Neuronal stem cell (in vitro differentiated cells): Measurements from ENCODE around the gene SLC44A3.

Source experiments
- DNase-seq: peaks from one replicate; pipeline ENCODE4 v3.0.0-alpha.2; 2013; ENCODE audit warnings: low spot score
- H2AFZ ChIP-seq: one replicate; pipeline ENCODE4 v1.6.1; 2013; ENCODE audit warnings: mild to moderate bottlenecking, low read length, inconsistent platforms
- H2AK5ac ChIP-seq: 2 replicates; pipeline ENCODE4 v1.6.1; 2013; ENCODE audit warnings: low read depth, mild to moderate bottlenecking, inconsistent platforms, low read length, moderate library complexity, mixed read lengths
- H2BK120ac ChIP-seq: 2 replicates; pipeline ENCODE4 v1.6.1; 2013; ENCODE audit warnings: low read depth, mild to moderate bottlenecking, inconsistent platforms, low read length, moderate library complexity, mixed read lengths
- H2BK12ac ChIP-seq: one replicate; pipeline ENCODE4 v1.6.1; 2013; ENCODE audit warnings: low read length, inconsistent platforms
- H2BK15ac ChIP-seq: 2 replicates; pipeline ENCODE4 v1.6.1; 2013; ENCODE audit warnings: mild to moderate bottlenecking, low read length, inconsistent platforms, mixed read lengths
- H2BK5ac ChIP-seq: one replicate; pipeline ENCODE4 v1.6.1; 2013; ENCODE audit warnings: inconsistent platforms, mild to moderate bottlenecking, low read length, moderate library complexity
- H3K14ac ChIP-seq: one replicate; pipeline ENCODE4 v1.6.1; 2013; ENCODE audit warnings: low read length, inconsistent platforms
- H3K18ac ChIP-seq: 2 replicates; pipeline ENCODE4 v1.6.1; 2013; ENCODE audit warnings: low read length, inconsistent platforms
- H3K23ac ChIP-seq: 2 replicates; pipeline ENCODE4 v1.6.1; 2013; ENCODE audit warnings: low read depth, mild to moderate bottlenecking, mixed read lengths, low read length, inconsistent platforms; ENCODE audit not compliant: poor library complexity
- H3K27ac ChIP-seq: replicated peaks from 3 replicates; pipeline ENCODE4 v1.5.1; 2013; ENCODE audit warnings: low read length, inconsistent platforms
- H3K27me3 ChIP-seq, 3 experiments: 2 replicates each; pipeline ENCODE4 v1.6.1; 2013; ENCODE audit warnings: low read length in 3 of 3, mild to moderate bottlenecking in 2 of 3, inconsistent platforms in 1 of 3, low read depth in 1 of 3, mixed read lengths in 1 of 3, moderate library complexity in 1 of 3; ENCODE audit not compliant: control insufficient read depth in 3 of 3, insufficient read depth in 3 of 3
- H3K36me3 ChIP-seq, 2 donors: replicated peaks in 1 of 2; 2 replicates each; pipeline ENCODE4 v1.6.1; 2013; ENCODE audit warnings: low read length in 2 of 2; ENCODE audit not compliant: control insufficient read depth in 2 of 2, insufficient read depth in 2 of 2
- H3K4ac ChIP-seq: 2 replicates; pipeline ENCODE4 v1.6.1; 2013; ENCODE audit warnings: inconsistent platforms, mild to moderate bottlenecking, low read length, moderate library complexity
- H3K4me1 ChIP-seq, 2 donors: 1 replicate in 1 of 2; 2 replicates in 1 of 2; pipeline ENCODE4 v1.6.1; 2013; ENCODE audit warnings: low read length in 2 of 2, low read depth in 1 of 2; ENCODE audit not compliant: control insufficient read depth in 2 of 2, insufficient read depth in 1 of 2
- H3K4me2 ChIP-seq: one replicate; pipeline ENCODE4 v1.6.1; 2013; ENCODE audit warnings: mild to moderate bottlenecking, low read length, inconsistent platforms; ENCODE audit not compliant: insufficient read depth, poor library complexity, severe bottlenecking
- H3K4me3 ChIP-seq, 2 donors: 2 replicates each; pipeline ENCODE4 v1.5.1; 2013; ENCODE audit warnings: low read length in 2 of 2, mild to moderate bottlenecking in 2 of 2, inconsistent platforms in 1 of 2, moderate library complexity in 1 of 2
- H3K79me1 ChIP-seq: one replicate; pipeline ENCODE4 v1.6.1; 2013; ENCODE audit warnings: low read depth, mild to moderate bottlenecking, inconsistent platforms, low read length, moderate library complexity
- H3K9ac ChIP-seq: one replicate; pipeline ENCODE4 v1.6.1; 2013; ENCODE audit warnings: mild to moderate bottlenecking, low read depth, low read length, inconsistent platforms; ENCODE audit not compliant: poor library complexity
- H3K9me3 ChIP-seq, 2 donors: replicated peaks in 1 of 2; 2 replicates each; pipeline versions ENCODE3 to v1.6.1; 2013; ENCODE audit warnings: low read length in 2 of 2, mild to moderate bottlenecking in 2 of 2, inconsistent platforms in 1 of 2, low read depth in 1 of 2, mixed read lengths in 1 of 2, moderate library complexity in 1 of 2; ENCODE audit not compliant: control insufficient read depth in 2 of 2, insufficient read depth in 1 of 2
- H4K8ac ChIP-seq: one replicate; pipeline ENCODE4 v1.6.1; 2013; ENCODE audit warnings: low read depth, mild to moderate bottlenecking, inconsistent platforms, low read length, moderate library complexity
- H4K91ac ChIP-seq: one replicate; pipeline ENCODE4 v1.6.1; 2013; ENCODE audit warnings: low read length, low read depth, mild to moderate bottlenecking, inconsistent platforms; ENCODE audit not compliant: poor library complexity
- WGBS, 2 donors: extraction: QIAGEN DNeasy Blood & Tissue Kit; methylation state at CpG; one replicate each; pipeline ENCODE4 v1.1.7; 2013; ENCODE audit warnings: missing lambda C conversion rate in 2 of 2, mixed read lengths in 1 of 2; ENCODE audit not compliant: insufficient read length in 2 of 2, insufficient replicate concordance in 1 of 2; ENCODE audit errors: extremely low coverage in 2 of 2; 5-methylcytosine and 5-hydroxymethylcytosine counted together

Gene SLC44A3

DNA sequence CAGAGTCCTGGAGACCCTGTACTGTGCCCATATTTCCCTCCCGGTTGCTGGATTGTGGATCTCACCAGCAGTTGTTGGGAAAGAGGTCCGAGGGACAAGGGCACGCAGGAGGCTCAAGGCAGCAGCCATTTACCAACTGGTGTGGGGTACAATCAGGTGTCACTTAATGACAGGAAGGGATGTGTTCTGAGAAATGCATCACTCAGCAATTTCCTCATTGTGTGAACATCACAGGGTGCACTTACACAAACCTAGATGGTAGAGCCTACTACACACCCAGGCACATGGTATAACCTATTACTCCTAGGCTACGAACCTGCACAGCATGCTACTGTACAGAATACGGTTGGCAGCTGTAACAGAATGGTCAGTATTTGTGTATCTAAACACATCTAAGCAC is 20.7 kb downstream of the SLC44A3 start:
- H3K9ac ChIP-seq = no peak overlapping the region
- no peaks in the 10 kb centered on the region for H3K27me3 ChIP-seq
- H3K36me3 ChIP-seq = no peaks in the 10 kb centered on the region
- no peak overlapping the region for H2BK15ac ChIP-seq
- H2BK12ac ChIP-seq = no peak overlapping the region
- no peak overlapping the region for H2AK5ac ChIP-seq
- no peak overlapping the region for H4K91ac ChIP-seq
- no peak overlapping the region for H2BK120ac ChIP-seq
- no peak overlapping the region for H3K18ac ChIP-seq
- no peak overlapping the region for H2AFZ ChIP-seq
- peaks cover 0 to 2% of the 10 kb centered on the region in 2 donors for H3K9me3 ChIP-seq
- H3K23ac ChIP-seq = no peak overlapping the region
- no peak for DNase-seq
- no peaks in the 10 kb centered on the region for H3K79me1 ChIP-seq
- WGBS, 2 donors = no CpG with 5 or more reads among the region's 5 CpGs
- no peak overlapping the region for H2BK5ac ChIP-seq
- H3K4me1 ChIP-seq = no peaks in the 10 kb centered on the region
- no peak overlapping the region for H3K4me2 ChIP-seq
- H3K14ac ChIP-seq = no peak overlapping the region
- no peak overlapping the region for H4K8ac ChIP-seq
- H3K27ac ChIP-seq = no peak overlapping the region
- no peak overlapping the region for H3K4me3 ChIP-seq
- H3K4ac ChIP-seq = no peak overlapping the region

DNA sequence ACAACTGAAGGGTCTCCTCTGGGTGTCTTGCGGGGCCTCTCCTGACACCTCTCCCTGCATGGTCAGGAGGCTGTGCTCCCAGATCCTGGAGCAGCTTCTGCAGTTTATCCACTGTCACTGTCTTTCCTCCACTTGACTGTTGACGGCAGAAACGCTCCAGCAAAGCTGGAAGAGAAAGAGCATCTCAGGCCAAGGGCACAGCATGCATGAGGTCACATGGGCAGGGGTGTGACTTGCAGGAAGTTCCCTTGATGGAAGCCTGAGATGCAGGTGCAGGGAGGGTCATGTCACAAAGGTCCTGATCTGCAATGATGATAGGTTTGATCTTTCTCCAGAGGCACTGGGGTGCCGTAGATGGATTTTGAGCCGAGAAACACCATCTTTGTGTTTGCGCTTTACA is 23.3 kb downstream of the SLC44A3 start:
- H3K4me3 ChIP-seq = peak overlapping the region in 1 of 2 donors; percentile 19
- H3K4me1 ChIP-seq = peaks cover 0 to 3% of the 10 kb centered on the region in 2 donors
- no peak overlapping the region for H3K23ac ChIP-seq
- H3K9me3 ChIP-seq = peaks cover 0 to 2% of the 10 kb centered on the region in 2 donors
- H2BK15ac ChIP-seq = no peak overlapping the region
- H3K9ac ChIP-seq = no peak overlapping the region
- no peak overlapping the region for H4K8ac ChIP-seq
- no peaks in the 10 kb centered on the region for H3K36me3 ChIP-seq
- peak overlapping the region; percentile 16 for H3K18ac ChIP-seq
- H3K4ac ChIP-seq = no peak overlapping the region
- H3K14ac ChIP-seq = no peak overlapping the region
- no peak for DNase-seq
- H3K27ac ChIP-seq = no peak overlapping the region
- H3K4me2 ChIP-seq = no peak overlapping the region
- no peak overlapping the region for H2BK12ac ChIP-seq
- H2AFZ ChIP-seq = no peak overlapping the region
- H2BK120ac ChIP-seq = no peak overlapping the region
- H3K79me1 ChIP-seq = no peaks in the 10 kb centered on the region
- no peak overlapping the region for H2BK5ac ChIP-seq
- H4K91ac ChIP-seq = no peak overlapping the region
- H2AK5ac ChIP-seq = no peak overlapping the region
- H3K27me3 ChIP-seq = no peaks in the 10 kb centered on the region
- WGBS, 2 donors = no CpG with 5 or more reads among the region's 6 CpGs

DNA sequence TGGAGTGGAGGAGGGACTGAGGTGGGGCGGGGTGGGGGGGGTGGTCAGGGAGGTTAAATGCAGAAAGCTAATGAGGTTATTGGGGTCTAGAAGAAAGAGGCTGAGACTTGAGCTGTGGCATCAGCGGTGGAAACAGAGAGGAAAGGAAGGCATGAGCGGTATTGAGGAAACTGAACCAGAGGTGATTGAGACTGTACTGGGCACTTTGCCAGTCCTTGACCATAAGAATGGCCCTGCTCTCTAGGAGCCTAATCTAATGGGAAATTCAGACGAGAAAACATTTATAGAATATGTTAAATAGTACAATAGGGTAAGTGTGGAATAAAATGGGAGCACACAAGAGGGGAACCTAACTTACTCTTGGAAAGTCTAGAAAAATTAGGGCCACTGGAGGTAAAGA is 23.7 kb downstream of the SLC44A3 start:
- no peak overlapping the region for H3K4ac ChIP-seq
- H2BK12ac ChIP-seq = no peak overlapping the region
- H3K36me3 ChIP-seq = no peaks in the 10 kb centered on the region
- H3K9ac ChIP-seq = no peak overlapping the region
- no peak overlapping the region for H2AFZ ChIP-seq
- H2BK120ac ChIP-seq = no peak overlapping the region
- H3K27me3 ChIP-seq = no peaks in the 10 kb centered on the region
- DNase-seq = no peak
- H2BK15ac ChIP-seq = no peak overlapping the region
- no peak overlapping the region for H2AK5ac ChIP-seq
- WGBS, 2 donors = no CpG with 5 or more reads among the region's 4 CpGs
- no peak overlapping the region for H3K4me2 ChIP-seq
- H3K27ac ChIP-seq = no peak overlapping the region
- H3K4me3 ChIP-seq = no peak overlapping the region
- H3K14ac ChIP-seq = no peak overlapping the region
- H3K79me1 ChIP-seq = no peaks in the 10 kb centered on the region
- no peak overlapping the region for H3K23ac ChIP-seq
- no peak overlapping the region for H4K8ac ChIP-seq
- peaks cover 0 to 3% of the 10 kb centered on the region in 2 donors for H3K4me1 ChIP-seq
- H4K91ac ChIP-seq = no peak overlapping the region
- H3K9me3 ChIP-seq = peaks cover 0 to 2% of the 10 kb centered on the region in 2 donors
- no peak overlapping the region for H3K18ac ChIP-seq
- H2BK5ac ChIP-seq = no peak overlapping the region

DNA sequence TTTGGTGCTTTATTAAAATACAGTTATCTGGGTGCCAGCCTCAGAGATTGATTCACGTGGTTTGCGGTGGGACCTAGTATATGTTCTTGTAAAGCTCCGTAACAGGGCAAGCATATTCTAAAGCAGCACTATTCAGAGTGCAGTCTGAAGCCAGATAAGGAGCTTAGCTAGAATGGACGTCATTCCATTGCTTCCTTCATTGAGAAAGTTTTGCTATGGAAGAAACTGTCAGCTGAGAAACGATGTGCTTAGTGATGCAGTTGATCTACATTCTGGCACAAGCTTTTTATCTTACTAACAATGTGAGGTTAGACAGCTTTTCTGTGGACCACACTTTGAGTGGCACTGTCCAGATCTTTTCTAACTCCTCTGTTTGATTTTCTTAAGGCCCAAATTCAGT is 26.2 kb downstream of the SLC44A3 start:
- Histone ChIP-seq H3K4ac (no peak overlapping the region), H3K4me3 (no peak overlapping the region), H2AK5ac (no peak overlapping the region), H3K14ac (no peak overlapping the region), H3K27me3 (no peaks in the 10 kb centered on the region), H3K18ac (no peak overlapping the region), H3K79me1 (no peaks in the 10 kb centered on the region), H3K36me3 (no peaks in the 10 kb centered on the region), H2BK12ac (no peak overlapping the region), H2BK15ac (no peak overlapping the region), H4K8ac (no peak overlapping the region), H3K4me1 (peaks cover 0 to 3% of the 10 kb centered on the region in 2 donors), H3K9ac (no peak overlapping the region), H3K23ac (no peak overlapping the region), H3K4me2 (no peak overlapping the region), H2BK5ac (no peak overlapping the region), H4K91ac (no peak overlapping the region), H2BK120ac (no peak overlapping the region), H2AFZ (no peak overlapping the region), H3K9me3 (peaks cover 0 to 2% of the 10 kb centered on the region in 2 donors), H3K27ac (no peak overlapping the region)
- DNase-seq = no peak
- no CpG with 5 or more reads among the region's 5 CpGs for WGBS, 2 donors
